HEK293T (cell line): ENCODE data around the gene CD300C.

ENCODE experiments used
- CTCF ChIA-PET: fragments of 350-600 bp; formaldehyde crosslinking; extraction: SDS; loops from one replicate; lab custom pipeline; 2021; ENCODE audit warnings: antibody characterized with exemption, inconsistent platforms; lab: Yijun Ruan, JAX
- POLR2A ChIA-PET: fragments of 350-600 bp; formaldehyde crosslinking; extraction: SDS; loops from one replicate; lab custom pipeline; 2020; ENCODE audit warnings: antibody characterized with exemption, inconsistent platforms; lab: Yijun Ruan, JAX
- DNase-seq: peaks from one replicate; pipeline ENCODE4 v3.0.0; 2012; ENCODE audit warnings: mixed read lengths; ENCODE audit errors: extremely low spot score
- ARNT ChIP-seq: fragments of 450-650 bp; IDR thresholded peaks from 2 replicates; pipeline ENCODE4 v1.6.1; 2017; ENCODE audit warnings: mild to moderate bottlenecking
- BHLHE40 ChIP-seq: fragments of 450-650 bp; IDR thresholded peaks from 2 replicates; pipeline ENCODE4 v1.6.1; 2016; ENCODE audit warnings: mild to moderate bottlenecking, moderate library complexity, borderline replicate concordance
- CTBP1 ChIP-seq: fragments of 450-650 bp; IDR thresholded peaks from 2 replicates; pipeline ENCODE4 v1.6.1; 2016; ENCODE audit warnings: borderline replicate concordance
- ELF4 ChIP-seq: fragments of 450-650 bp; IDR thresholded peaks from 2 replicates; pipeline ENCODE4 v1.6.1; 2017; ENCODE audit warnings: antibody characterized with exemption
- FOXA1 ChIP-seq: fragments of 450-650 bp; IDR thresholded peaks from 2 replicates; pipeline ENCODE4 v1.6.1; 2016; ENCODE audit warnings: mild to moderate bottlenecking
- FOXK2 ChIP-seq: fragments of 450-650 bp; IDR thresholded peaks from 2 replicates; pipeline ENCODE4 v1.6.1; 2016; ENCODE audit warnings: mild to moderate bottlenecking
- L3MBTL2 ChIP-seq: fragments of 450-650 bp; conservative IDR thresholded peaks from 2 replicates; pipeline ENCODE4 v1.6.1; 2016; ENCODE audit warnings: mild to moderate bottlenecking
- LEF1 ChIP-seq: fragments of 450-650 bp; IDR thresholded peaks from 2 replicates; pipeline ENCODE4 v1.6.1; 2017; ENCODE audit warnings: mild to moderate bottlenecking, borderline replicate concordance
- SUZ12 ChIP-seq: fragments of 450-650 bp; IDR thresholded peaks from 2 replicates; pipeline ENCODE4 v1.6.1; 2016; ENCODE audit warnings: mild to moderate bottlenecking
- TARDBP ChIP-seq: fragments of 450-650 bp; IDR thresholded peaks from 2 replicates; pipeline ENCODE4 v1.6.1; 2016

The CD300C gene

DNA sequence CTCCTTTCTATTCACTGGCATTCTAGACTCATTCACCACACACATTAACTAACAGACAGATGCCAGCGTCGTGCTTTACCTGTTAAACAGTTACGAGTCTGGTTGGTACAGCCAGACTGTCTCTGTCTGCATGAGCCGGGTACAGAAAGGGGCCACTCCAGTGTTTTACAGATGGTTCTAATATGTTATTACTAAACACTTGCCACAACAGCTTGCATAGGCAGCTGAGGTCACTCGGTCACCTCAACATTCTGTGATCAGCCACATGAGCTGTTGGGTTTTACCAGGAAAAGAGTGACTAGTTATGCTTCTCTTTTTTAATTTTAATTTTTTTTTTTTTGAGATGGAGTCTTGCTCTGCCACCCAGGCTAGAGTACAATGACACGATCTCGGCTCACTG, 54.3 kb downstream of the CD300C start:
- DNase-seq: no peak
- POLR2A ChIA-PET: no interaction called here
- TF ChIP-seq FOXK2 (no peak), BHLHE40 (no peak), ELF4 (no peak), L3MBTL2 (no peak), SUZ12 (no peak), FOXA1 (no peak), TARDBP (no peak), ARNT (no peak), LEF1 (no peak), CTBP1 (no peak)
- CTCF ChIA-PET: interaction anchor here (0.7 to 1.9 kb wide), 6 partner anchors 36 to 186 kb away, joined by 3 to 12 read pairs (median 5); partner anchors contain the start of gene GPR142
